ENCODE data around the gene FRMD4A. TPM values are rescaled to one million over a fixed set of nuclear protein-coding genes. Genes with fewer than 3 reads are reported as not detected.

Gene FRMD4A
- total and polyA plus RNA-seq, 7 donors = 3.0 to 27.8 (median 14.4) TPM

- Histone ChIP-seq H3K27ac (no peak overlapping the region), H3K9me3 (no peaks in the 10 kb centered on the region), H3K27me3 (no peaks in the 10 kb centered on the region), H3K36me3 (peaks cover 0 to 67% (median 11%) of the 10 kb centered on the region in 4 donors), H3K4me1 (peaks cover 0 to 10% (median 3%) of the 10 kb centered on the region in 4 donors), H3K4me3 (no peak overlapping the region)
- intact Hi-C loops (cut with DNase I) = no loop called here
- WGBS, 2 donors = 88 to 96% methylated on average over 8 of the region's 8 CpGs
- TF ChIP-seq POLR2A (IDR thresholded peaks at IDR 0.05) = no peak
- TF ChIP-seq POLR2AphosphoS5 (IDR thresholded peaks at IDR 0.05) = no peak
- no peak for TF ChIP-seq CTCF (IDR thresholded peaks at IDR 0.05)
- TF ChIP-seq EP300 (IDR thresholded peaks at IDR 0.05) = no peak
- DNase-seq = no peak
Measured at GRCh38 chr10:13673156-13673555, 657.6 kb downstream of the FRMD4A start.

- no peak overlapping the region for H3K4me3 ChIP-seq
- WGBS, 2 donors = 82 to 93% methylated on average over 7 of the region's 7 CpGs
- no peak overlapping the region for H3K27ac ChIP-seq
- peak; percentile 26 for DNase-seq
- H3K27me3 ChIP-seq = no peaks in the 10 kb centered on the region
- peaks cover 0 to 10% (median 3%) of the 10 kb centered on the region in 4 donors for H3K4me1 ChIP-seq
- intact Hi-C loops (cut with DNase I) = no loop called here
- no peaks in the 10 kb centered on the region for H3K9me3 ChIP-seq
- H3K36me3 ChIP-seq = peaks cover 0 to 67% (median 11%) of the 10 kb centered on the region in 4 donors
- TF ChIP-seq POLR2A (IDR thresholded peaks at IDR 0.05) (no peak), EP300 (IDR thresholded peaks at IDR 0.05) (no peak), POLR2AphosphoS5 (IDR thresholded peaks at IDR 0.05) (no peak), CTCF (IDR thresholded peaks at IDR 0.05) (no peak)
Measured at GRCh38 chr10:13672548-13672947, 658.2 kb downstream of the FRMD4A start.

- 93 to 94% methylated on average over 10 of the region's 10 CpGs for WGBS, 2 donors
- H3K27me3 ChIP-seq = no peaks in the 10 kb centered on the region
- peaks cover 0 to 67% (median 14%) of the 10 kb centered on the region in 4 donors for H3K36me3 ChIP-seq
- intact Hi-C loops (cut with DNase I) = no loop called here
- no peaks in the 10 kb centered on the region for H3K9me3 ChIP-seq
- peak; percentile 21 for DNase-seq
- TF ChIP-seq POLR2A (IDR thresholded peaks at IDR 0.05) (no peak), CTCF (IDR thresholded peaks at IDR 0.05) (no peak), POLR2AphosphoS5 (IDR thresholded peaks at IDR 0.05) (no peak), EP300 (IDR thresholded peaks at IDR 0.05) (no peak)
- H3K4me3 ChIP-seq = no peak overlapping the region
- no peak overlapping the region for H3K27ac ChIP-seq
- peaks cover 0 to 10% (median 3%) of the 10 kb centered on the region in 4 donors for H3K4me1 ChIP-seq
Measured at GRCh38 chr10:13671904-13672303, 658.8 kb downstream of the FRMD4A start.

GRCh38 chr10:13670311-13670710 is 660.4 kb downstream of the FRMD4A start:
- intact Hi-C loops (cut with DNase I) = no loop called here
- peak; percentile 30 for DNase-seq
- Histone ChIP-seq H3K4me3 (no peak overlapping the region), H3K27ac (no peak overlapping the region), H3K4me1 (peaks cover 0 to 9% (median 2%) of the 10 kb centered on the region in 4 donors), H3K9me3 (no peaks in the 10 kb centered on the region), H3K27me3 (no peaks in the 10 kb centered on the region), H3K36me3 (peaks cover 0 to 78% (median 24%) of the 10 kb centered on the region in 4 donors)
- 93 to 94% methylated on average over 10 of the region's 10 CpGs for WGBS, 2 donors
- TF ChIP-seq EP300 (IDR thresholded peaks at IDR 0.05) = no peak
- TF ChIP-seq POLR2AphosphoS5 (IDR thresholded peaks at IDR 0.05) = no peak
- TF ChIP-seq CTCF (IDR thresholded peaks at IDR 0.05) = no peak
- no peak for TF ChIP-seq POLR2A (IDR thresholded peaks at IDR 0.05)

GRCh38 chr10:13669901-13670300 is 660.8 kb downstream of the FRMD4A start:
- peak; percentile 37 for DNase-seq
- intact Hi-C loops (cut with DNase I) = no loop called here
- WGBS, 2 donors = 93% methylated on average over 12 of the region's 12 CpGs
- Histone ChIP-seq H3K4me1 (peaks cover 0 to 5% (median under 1%) of the 10 kb centered on the region in 4 donors), H3K27me3 (no peaks in the 10 kb centered on the region), H3K9me3 (no peaks in the 10 kb centered on the region), H3K36me3 (peaks cover 0 to 82% (median 24%) of the 10 kb centered on the region in 4 donors), H3K27ac (no peak overlapping the region), H3K4me3 (no peak overlapping the region)
- TF ChIP-seq POLR2A (IDR thresholded peaks at IDR 0.05) (no peak), CTCF (IDR thresholded peaks at IDR 0.05) (no peak), EP300 (IDR thresholded peaks at IDR 0.05) (no peak), POLR2AphosphoS5 (IDR thresholded peaks at IDR 0.05) (no peak)
